ENCODE measurements around the gene LCOR. TPM values are rescaled to one million over a fixed set of nuclear protein-coding genes. Genes with fewer than 3 reads are reported as not detected.

The LCOR gene
- total and polyA plus RNA-seq, 2 of the 4 experiments (the other 2 are of a cell fraction), result 3.7 to 36.9 TPM

DNA sequence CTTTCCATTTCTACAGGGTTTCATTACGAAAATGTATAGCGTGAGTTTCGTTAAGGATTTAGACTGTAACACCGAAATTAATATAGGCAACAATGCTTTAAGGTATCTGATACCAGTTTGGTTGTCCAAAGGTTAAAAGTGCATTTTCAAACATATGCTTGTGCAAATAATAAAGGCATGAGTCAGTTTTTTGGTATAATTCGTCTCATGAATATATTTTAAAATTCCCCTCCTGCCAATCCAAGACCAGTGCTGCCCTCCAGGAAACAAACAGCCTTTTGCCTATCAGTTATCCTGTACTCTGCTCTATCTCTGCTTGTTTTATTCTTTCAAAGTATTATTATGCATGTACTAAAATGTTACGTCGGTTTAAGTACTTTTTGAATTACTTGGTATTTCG, 2.0 kb downstream of the LCOR start:
- Histone ChIP-seq H3K4me3 (ENCODE audit: insufficient read depth, low read depth, low read length) (peak overlapping the region; percentile 97), H4K5ac (ENCODE audit: low read depth, low read length) (no peak overlapping the region), H3K14ac (replicated peaks; ENCODE audit: low read depth, low read length) (no peak overlapping the region), H2AFZ (replicated peaks; ENCODE audit: low read length, poor library complexity) (no peak overlapping the region), H2AK9ac (replicated peaks; ENCODE audit: low read depth, low read length, poor library complexity) (no peak overlapping the region), H3K23ac (ENCODE audit: low read depth, low read length) (no peak overlapping the region), H2BK15ac (ENCODE audit: low read depth, low read length) (no peak overlapping the region), H3K4ac (ENCODE audit: low read depth, low read length) (no peak overlapping the region), H3K4me2 (ENCODE audit: low read depth, low read length) (peak overlapping the region; percentile 86), H3K18ac (ENCODE audit: low read depth, low read length) (no peak overlapping the region), H3K79me1 (ENCODE audit: low read depth in 1 of 2, low read length in 2 of 2) (peaks cover 3 to 33% of the 10 kb centered on the region in 2 experiments; a peak in 3 of 4 replicates), H3K4me1 (ENCODE audit: control insufficient read depth, insufficient read depth, low read length) (peaks cover 7% of the 10 kb centered on the region; the same call in 1 of the 2 replicates), H2BK20ac (ENCODE audit: low read depth, low read length) (no peak overlapping the region), H3K9me1 (ENCODE audit: insufficient read depth, low read length) (peaks cover 14% of the 10 kb centered on the region), H2BK5ac (ENCODE audit: low read depth, low read length, poor library complexity, severe bottlenecking) (peak overlapping the region; percentile 16), H4K20me1 (ENCODE audit: insufficient read depth, low read length) (peaks cover 53% of the 10 kb centered on the region), H2AK5ac (ENCODE audit: low read depth, low read length) (no peak overlapping the region), H3K9me3 (ENCODE audit: control insufficient read depth, insufficient read depth, low read length) (no peaks in the 10 kb centered on the region), H4K8ac (ENCODE audit: low read depth in 2 of 2, low read length in 2 of 2) (no peak overlapping the region), H3K9ac (ENCODE audit: low read depth, low read length) (peak overlapping the region; percentile 91; the same call in 1 of the 2 replicates), H3K36me3 (ENCODE audit: control insufficient read depth, insufficient read depth, low read length) (no peaks in the 10 kb centered on the region), H3K56ac (ENCODE audit: extremely low read depth, insufficient read depth, low read length) (no peak overlapping the region), H2BK120ac (ENCODE audit: low read depth, low read length) (no peak overlapping the region), H3K27ac (ENCODE audit: insufficient read depth, low read length) (no peak overlapping the region), H4K91ac (ENCODE audit: insufficient read depth, low read depth, low read length) (no peak overlapping the region), H3K27me3 (ENCODE audit: control insufficient read depth, insufficient read depth, low read length) (no peaks in the 10 kb centered on the region)
- in situ Hi-C loops (cut with MboI; ENCODE audit: low sequenced_read_pairs) (no loop called here), intact Hi-C loops (cut with micrococcal nuclease) (loop anchor here (5.0 kb wide), 3 partner anchors 322 to 457 kb away; partner anchors contain the start of gene TLL2), dilution Hi-C loops (cut with HindIII; ENCODE audit: low sequenced_read_pairs, unreplicated experiment) (no loop called here)
- ChIA-PET CTCF (no interaction called here), POLR2A (ENCODE audit: unreplicated experiment) (no interaction called here)
- DNase-seq, result peak; percentile 28
- WGBS, 2 experiments (ENCODE audit: extremely low coverage in 2 of 2, insufficient read length in 1 of 2), result no CpG with 5 or more reads among the region's 8 CpGs
- no peak for ATAC-seq (ENCODE audit: low read depth)
- TF ChIP-seq MXI1 (IDR thresholded peaks at IDR 0.05; ENCODE audit: borderline replicate concordance, low read depth, low read length), result no peak
- TF ChIP-seq CHD1 (IDR thresholded peaks at IDR 0.05; ENCODE audit: low read depth, low read length), result no peak
- TF ChIP-seq RCOR1 (IDR thresholded peaks at IDR 0.05; ENCODE audit: insufficient replicate concordance, low read length), result no peak
- TF ChIP-seq, protein P1, sequence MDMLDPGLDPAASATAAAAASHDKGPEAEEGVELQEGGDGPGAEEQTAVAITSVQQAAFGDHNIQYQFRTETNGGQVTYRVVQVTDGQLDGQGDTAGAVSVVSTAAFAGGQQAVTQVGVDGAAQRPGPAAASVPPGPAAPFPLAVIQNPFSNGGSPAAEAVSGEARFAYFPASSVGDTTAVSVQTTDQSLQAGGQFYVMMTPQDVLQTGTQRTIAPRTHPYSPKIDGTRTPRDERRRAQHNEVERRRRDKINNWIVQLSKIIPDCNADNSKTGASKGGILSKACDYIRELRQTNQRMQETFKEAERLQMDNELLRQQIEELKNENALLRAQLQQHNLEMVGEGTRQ (IDR thresholded peaks at IDR 0.05; ENCODE audit: low read depth, low read length), result no peak
- TF ChIP-seq MAZ (IDR thresholded peaks at IDR 0.05; ENCODE audit: borderline replicate concordance, low read depth, low read length), result no peak
- no peak for TF ChIP-seq CEBPB (IDR thresholded peaks at IDR 0.05; ENCODE audit: low read depth, low read length)
- TF ChIP-seq SMC3 (IDR thresholded peaks at IDR 0.05; ENCODE audit: low read depth, low read length), result no peak
- no peak for TF ChIP-seq FOS (IDR thresholded peaks at IDR 0.05; ENCODE audit: low read depth, low read length)
- TF ChIP-seq MAFK (IDR thresholded peaks at IDR 0.05; ENCODE audit: low read depth, low read length), result no peak
- no peak for TF ChIP-seq RFX5 (IDR thresholded peaks at IDR 0.05; ENCODE audit: low read depth, low read length)
- no peak for TF ChIP-seq NFE2L2 (IDR thresholded peaks at IDR 0.05; ENCODE audit: low read depth, low read length)
- TF ChIP-seq POLR2A (IDR thresholded peaks at IDR 0.05; ENCODE audit: low read depth, low read length), result no peak
- TF ChIP-seq, protein P2, sequence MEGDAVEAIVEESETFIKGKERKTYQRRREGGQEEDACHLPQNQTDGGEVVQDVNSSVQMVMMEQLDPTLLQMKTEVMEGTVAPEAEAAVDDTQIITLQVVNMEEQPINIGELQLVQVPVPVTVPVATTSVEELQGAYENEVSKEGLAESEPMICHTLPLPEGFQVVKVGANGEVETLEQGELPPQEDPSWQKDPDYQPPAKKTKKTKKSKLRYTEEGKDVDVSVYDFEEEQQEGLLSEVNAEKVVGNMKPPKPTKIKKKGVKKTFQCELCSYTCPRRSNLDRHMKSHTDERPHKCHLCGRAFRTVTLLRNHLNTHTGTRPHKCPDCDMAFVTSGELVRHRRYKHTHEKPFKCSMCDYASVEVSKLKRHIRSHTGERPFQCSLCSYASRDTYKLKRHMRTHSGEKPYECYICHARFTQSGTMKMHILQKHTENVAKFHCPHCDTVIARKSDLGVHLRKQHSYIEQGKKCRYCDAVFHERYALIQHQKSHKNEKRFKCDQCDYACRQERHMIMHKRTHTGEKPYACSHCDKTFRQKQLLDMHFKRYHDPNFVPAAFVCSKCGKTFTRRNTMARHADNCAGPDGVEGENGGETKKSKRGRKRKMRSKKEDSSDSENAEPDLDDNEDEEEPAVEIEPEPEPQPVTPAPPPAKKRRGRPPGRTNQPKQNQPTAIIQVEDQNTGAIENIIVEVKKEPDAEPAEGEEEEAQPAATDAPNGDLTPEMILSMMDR (conservative IDR thresholded peaks at IDR 0.05; ENCODE audit: low read depth, low read length), result no peak
- TF ChIP-seq BHLHE40 (IDR thresholded peaks at IDR 0.05; ENCODE audit: low read depth, low read length), result no peak
- TF ChIP-seq, protein P3, sequence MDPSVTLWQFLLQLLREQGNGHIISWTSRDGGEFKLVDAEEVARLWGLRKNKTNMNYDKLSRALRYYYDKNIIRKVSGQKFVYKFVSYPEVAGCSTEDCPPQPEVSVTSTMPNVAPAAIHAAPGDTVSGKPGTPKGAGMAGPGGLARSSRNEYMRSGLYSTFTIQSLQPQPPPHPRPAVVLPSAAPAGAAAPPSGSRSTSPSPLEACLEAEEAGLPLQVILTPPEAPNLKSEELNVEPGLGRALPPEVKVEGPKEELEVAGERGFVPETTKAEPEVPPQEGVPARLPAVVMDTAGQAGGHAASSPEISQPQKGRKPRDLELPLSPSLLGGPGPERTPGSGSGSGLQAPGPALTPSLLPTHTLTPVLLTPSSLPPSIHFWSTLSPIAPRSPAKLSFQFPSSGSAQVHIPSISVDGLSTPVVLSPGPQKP (IDR thresholded peaks at IDR 0.05; ENCODE audit: borderline replicate concordance, low read depth, low read length), result no peak
- BruUV-seq (replicated peaks), result TSS peak; percentile 20

All from IMR-90 (cell line).